Stomach (tissue), 9 donors: ENCODE data around the gene KLC3. TPM values are rescaled to one million over a fixed set of nuclear protein-coding genes. Genes with fewer than 3 reads are reported as not detected.

Source experiments
- DNase-seq, 2 donors: peaks; one replicate each; pipeline versions ENCODE4 v3.0.0 to v3.0.0-alpha.2; 2013 to 2019
- H3K27ac ChIP-seq, 5 donors: fragments of 200-600 bp in 4 of 5; sonication (generic) in 4 of 5; one replicate each; pipeline ENCODE4 v1.5.1; 2013 to 2019; ENCODE audit warnings: mild to moderate bottlenecking in 1 of 5, moderate library complexity in 1 of 5
- H3K27me3 ChIP-seq, 3 donors: fragments of 200-600 bp; sonication (generic); one replicate each; pipeline ENCODE4 v1.5.1; 2017 to 2019; ENCODE audit warnings: mixed run types in 1 of 3
- H3K36me3 ChIP-seq, 4 donors: fragments of 200-600 bp; sonication (generic); 1 replicate in 3 of 4; 2 replicates in 1 of 4; pipeline ENCODE4 v1.5.1; 2016 to 2019
- H3K4me1 ChIP-seq, 4 donors: fragments of 200-600 bp; sonication (generic); one replicate each; pipeline ENCODE4 v1.5.1; 2016 to 2019
- H3K4me3 ChIP-seq, 4 donors: fragments of 200-600 bp; sonication (generic) in 3 of 4; one replicate each; pipeline ENCODE4 v1.5.1; 2016 to 2019; ENCODE audit warnings: mild to moderate bottlenecking in 1 of 4
- H3K9me3 ChIP-seq, 4 donors: fragments of 200-600 bp; sonication (generic); one replicate each; pipeline ENCODE4 v1.5.1; 2016 to 2019
- EP300 ChIP-seq: sonication (generic); formaldehyde crosslinking; IDR thresholded peaks from one replicate; pipeline ENCODE4 v1.6.1; 2017; ENCODE audit warnings: antibody characterized with exemption
- POLR2A ChIP-seq, 4 donors: fragments of 450-650 bp; IDR thresholded peaks; one replicate each; pipeline ENCODE4 v1.6.1; 2016; ENCODE audit warnings: antibody characterized with exemption in 4 of 4, control low read depth in 2 of 4, mild to moderate bottlenecking in 1 of 4, moderate library complexity in 1 of 4
- POLR2AphosphoS5 ChIP-seq, 3 donors: sonication (generic); formaldehyde crosslinking; IDR thresholded peaks; one replicate each; pipeline ENCODE4 v1.6.1; 2016; ENCODE audit warnings: antibody characterized with exemption in 3 of 3
- WGBS, 5 donors: extraction: QIAGEN DNeasy Blood & Tissue Kit in 3 of 5; methylation state at CpG; one replicate each; pipeline versions ENCODE4 v1.1.5 to v1.1.7; 2013 to 2018; 5-methylcytosine and 5-hydroxymethylcytosine counted together
- intact Hi-C: fragments of 100-400 bp; cut with DNase I; formaldehyde crosslinking; loops from one replicate; pipeline ENCODE4 v1.15.1; 2023; ENCODE audit warnings: low total_unique reads
- polyA plus RNA-seq, 3 donors: library from polyadenylated mRNA; stranded (reverse); fragments of 200-250 nt; gene quantifications; one replicate each; pipeline ENCODE4 v1.2.3, GENCODE V29; 2013
- total RNA-seq, 5 donors: library from RNA; depleted of rRNA; stranded (reverse); fragments of >200 nt; gene quantifications; one replicate each; pipeline versions ENCODE4 v1.1.0 to v1.2.3, GENCODE V29; 2014 to 2016
- TF ChIP-seq, protein P1 (sequence below), 7 experiments: fragments of 450-650 bp in 4 of 7; fragments of 200-600 bp in 3 of 7; sonication (generic) in 3 of 7; IDR thresholded peaks; one replicate each; pipeline ENCODE4 v1.5.1; 2016 to 2019; ENCODE audit warnings: antibody characterized with exemption in 7 of 7, control low read depth in 2 of 7, mild to moderate bottlenecking in 1 of 7
- donor health status: healthy with polysubstance abuse.
- donor health status: Bipolar disorder and iron deficiency.
- donor health status: healthy.

The KLC3 gene
- total and polyA plus RNA-seq, 8 donors, result 0.61 to 7.0 (median 0.99) TPM; not detected in 4

- H3K36me3 ChIP-seq, result peaks cover 0 to 22% (median 17%) of the 10 kb centered on the region in 4 donors
- no peak for DNase-seq
- intact Hi-C loops, result no loop called here
- H3K9me3 ChIP-seq, result no peaks in the 10 kb centered on the region
- H3K4me1 ChIP-seq, result peaks cover 0 to 8% (median 0%) of the 10 kb centered on the region in 4 donors
- WGBS, 5 donors, result 55 to 68% (median 61%) methylated on average over 4 of the region's 4 CpGs
- no peak overlapping the region for H3K27ac ChIP-seq
- TF ChIP-seq, protein P1, sequence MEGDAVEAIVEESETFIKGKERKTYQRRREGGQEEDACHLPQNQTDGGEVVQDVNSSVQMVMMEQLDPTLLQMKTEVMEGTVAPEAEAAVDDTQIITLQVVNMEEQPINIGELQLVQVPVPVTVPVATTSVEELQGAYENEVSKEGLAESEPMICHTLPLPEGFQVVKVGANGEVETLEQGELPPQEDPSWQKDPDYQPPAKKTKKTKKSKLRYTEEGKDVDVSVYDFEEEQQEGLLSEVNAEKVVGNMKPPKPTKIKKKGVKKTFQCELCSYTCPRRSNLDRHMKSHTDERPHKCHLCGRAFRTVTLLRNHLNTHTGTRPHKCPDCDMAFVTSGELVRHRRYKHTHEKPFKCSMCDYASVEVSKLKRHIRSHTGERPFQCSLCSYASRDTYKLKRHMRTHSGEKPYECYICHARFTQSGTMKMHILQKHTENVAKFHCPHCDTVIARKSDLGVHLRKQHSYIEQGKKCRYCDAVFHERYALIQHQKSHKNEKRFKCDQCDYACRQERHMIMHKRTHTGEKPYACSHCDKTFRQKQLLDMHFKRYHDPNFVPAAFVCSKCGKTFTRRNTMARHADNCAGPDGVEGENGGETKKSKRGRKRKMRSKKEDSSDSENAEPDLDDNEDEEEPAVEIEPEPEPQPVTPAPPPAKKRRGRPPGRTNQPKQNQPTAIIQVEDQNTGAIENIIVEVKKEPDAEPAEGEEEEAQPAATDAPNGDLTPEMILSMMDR (IDR thresholded peaks at IDR 0.05), result no peak
- TF ChIP-seq POLR2AphosphoS5 (IDR thresholded peaks at IDR 0.05), result no peak
- TF ChIP-seq EP300, result no peak
- TF ChIP-seq POLR2A (IDR thresholded peaks at IDR 0.05), result no peak
- no peak overlapping the region for H3K4me3 ChIP-seq
- peaks cover 0 to 21% (median 0%) of the 10 kb centered on the region in 3 donors for H3K27me3 ChIP-seq
Observed at GRCh38 chr19:45305007-45305406, 35.5 kb upstream of the KLC3 start.

DNA sequence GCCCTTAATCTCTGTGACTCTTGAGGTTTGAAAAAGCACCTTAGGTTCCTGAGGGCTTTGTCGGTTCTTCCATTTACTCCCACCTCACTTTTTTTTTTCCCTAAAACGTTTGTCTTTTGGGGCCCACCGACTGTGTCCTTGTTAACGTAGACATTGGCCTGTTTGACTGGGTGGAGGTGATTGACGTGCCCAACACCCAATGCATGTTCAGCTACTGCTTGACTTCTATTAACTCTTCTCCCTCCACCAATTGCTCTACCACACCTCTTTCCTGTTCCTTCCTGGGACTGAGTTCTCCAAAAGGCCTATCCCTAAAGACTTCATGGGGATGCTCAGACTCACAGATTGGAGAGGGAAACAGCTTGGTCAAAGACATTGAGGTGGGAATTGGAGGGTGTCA, 35.1 kb upstream of the KLC3 start:
- H3K27me3 ChIP-seq, result peaks cover 0 to 21% (median 0%) of the 10 kb centered on the region in 3 donors
- intact Hi-C loops, result no loop called here
- TF ChIP-seq, protein P1 (IDR thresholded peaks at IDR 0.05), result no peak
- no peak for TF ChIP-seq POLR2A (IDR thresholded peaks at IDR 0.05)
- no peak for TF ChIP-seq POLR2AphosphoS5 (IDR thresholded peaks at IDR 0.05)
- TF ChIP-seq EP300, result no peak

DNA sequence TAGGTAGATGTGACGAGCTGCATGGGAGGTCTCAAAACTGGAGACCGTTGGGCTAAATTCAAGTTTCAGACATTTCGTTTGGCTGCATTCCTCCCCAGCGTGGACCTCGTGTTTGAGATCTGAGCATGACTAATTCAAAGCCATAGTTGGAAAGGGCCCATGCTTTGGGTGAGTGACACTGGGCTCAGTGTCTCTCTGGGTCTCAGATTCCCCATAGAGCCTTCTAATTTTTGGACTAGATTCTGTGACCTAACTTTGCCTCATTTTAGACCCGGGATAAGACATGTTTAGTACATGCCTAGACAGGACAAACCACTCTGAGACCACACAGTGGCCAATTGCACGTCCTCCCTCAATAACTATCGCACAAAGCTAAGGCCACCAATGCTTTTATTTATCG, 34.5 kb upstream of the KLC3 start:
- Histone ChIP-seq H3K27ac (no peak overlapping the region), H3K36me3 (peaks cover 0 to 15% (median 14%) of the 10 kb centered on the region in 4 donors), H3K9me3 (no peaks in the 10 kb centered on the region), H3K4me3 (no peak overlapping the region), H3K27me3 (peaks cover 0 to 21% (median 0%) of the 10 kb centered on the region in 3 donors), H3K4me1 (peaks cover 0 to 8% (median 0%) of the 10 kb centered on the region in 4 donors)
- intact Hi-C loops, result no loop called here
- TF ChIP-seq, protein P1 (IDR thresholded peaks at IDR 0.05), result no peak
- no peak for TF ChIP-seq POLR2AphosphoS5 (IDR thresholded peaks at IDR 0.05)
- no peak for TF ChIP-seq POLR2A (IDR thresholded peaks at IDR 0.05)
- no peak for TF ChIP-seq EP300
- no peak for DNase-seq
- 49 to 61% (median 53%) methylated on average over 9 of the region's 9 CpGs for WGBS, 5 donors

More for the DNA sequence above, 35.1 kb upstream of the KLC3 start:
- no peak overlapping the region for H3K4me3 ChIP-seq
- 13 to 30% (median 17%) methylated on average over 5 of the region's 5 CpGs for WGBS, 5 donors
- H3K36me3 ChIP-seq, result peaks cover 0 to 20% (median 16%) of the 10 kb centered on the region in 4 donors
- H3K27ac ChIP-seq, result no peak overlapping the region
- no peaks in the 10 kb centered on the region for H3K9me3 ChIP-seq
- peak in 1 of 2 donors; percentile 52 for DNase-seq
- H3K4me1 ChIP-seq, result peaks cover 0 to 8% (median 0%) of the 10 kb centered on the region in 4 donors

GRCh38 chr19:45306518-45307027, 34.0 kb upstream of the KLC3 start:
- no peaks in the 10 kb centered on the region for H3K9me3 ChIP-seq
- intact Hi-C loops, result no loop called here

More at GRCh38 chr19:45306518-45307027, 34.0 kb upstream of the KLC3 start:
- TF ChIP-seq POLR2AphosphoS5 (IDR thresholded peaks at IDR 0.05) (no peak), EP300 (no peak), POLR2A (IDR thresholded peaks at IDR 0.05) (no peak)
- TF ChIP-seq, protein P1 (IDR thresholded peaks at IDR 0.05), result no peak
- no peak overlapping the region for H3K27ac ChIP-seq
- H3K4me1 ChIP-seq, result peaks cover 0 to 8% (median 0%) of the 10 kb centered on the region in 4 donors
- no peak overlapping the region for H3K4me3 ChIP-seq
- peaks cover 0 to 14% (median 13%) of the 10 kb centered on the region in 4 donors for H3K36me3 ChIP-seq
- 63 to 70% (median 69%) methylated on average over 18 of the region's 18 CpGs for WGBS, 5 donors
- peak in 1 of 2 donors; percentile 73 for DNase-seq
- H3K27me3 ChIP-seq, result peaks cover 0 to 21% (median 0%) of the 10 kb centered on the region in 3 donors
